ENCODE results near the gene SLC8A1. TPM values are rescaled to one million over a fixed set of nuclear protein-coding genes. Genes with fewer than 3 reads are reported as not detected.

SLC8A1 gene
- total RNA-seq, 1 experiment from 2014 or later = 12.4 TPM

- no peak for DNase-seq (ENCODE audit: low read depth)
- in situ Hi-C loops (cut with HindIII; ENCODE audit: low pct_unique_long_range_greater_than_20kb, low sequenced_read_pairs) = no loop called here
Measured at GRCh38 chr2:40169430-40169829, 282.5 kb downstream of the SLC8A1 start.

GRCh38 chr2:40168546-40168945, 283.3 kb downstream of the SLC8A1 start:
- in situ Hi-C loops (cut with HindIII; ENCODE audit: low pct_unique_long_range_greater_than_20kb, low sequenced_read_pairs) = no loop called here

GRCh38 chr2:40168032-40168431, 283.9 kb downstream of the SLC8A1 start:
- in situ Hi-C loops (cut with HindIII; ENCODE audit: low pct_unique_long_range_greater_than_20kb, low sequenced_read_pairs) = no loop called here
- no peak for DNase-seq (ENCODE audit: low read depth)

More at GRCh38 chr2:40168546-40168945, 283.3 kb downstream of the SLC8A1 start:
- no peak for DNase-seq (ENCODE audit: low read depth)

GRCh38 chr2:40166006-40166405, 285.9 kb downstream of the SLC8A1 start:
- no peak for DNase-seq (ENCODE audit: low read depth)
- in situ Hi-C loops (cut with HindIII; ENCODE audit: low pct_unique_long_range_greater_than_20kb, low sequenced_read_pairs) = no loop called here

DNA sequence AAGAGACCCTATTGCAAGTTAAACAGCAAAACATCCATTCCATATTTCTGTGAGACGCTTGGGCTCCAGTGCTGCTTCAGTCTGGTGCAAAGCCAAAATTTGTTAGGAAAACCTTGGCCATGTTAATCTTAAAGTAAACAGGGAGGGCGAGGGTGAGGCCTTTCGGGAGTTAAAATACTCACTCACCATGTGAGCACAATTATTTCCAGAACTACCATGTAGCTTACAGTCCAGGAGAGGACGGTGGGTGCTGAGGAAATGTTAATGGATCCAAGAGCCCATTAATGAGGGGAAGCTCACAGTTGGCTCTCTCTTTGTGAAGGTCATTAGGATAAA, 286.4 kb downstream of the SLC8A1 start:
- in situ Hi-C loops (cut with HindIII; ENCODE audit: low pct_unique_long_range_greater_than_20kb, low sequenced_read_pairs) = no loop called here
- DNase-seq (ENCODE audit: low read depth) = no peak

DNA sequence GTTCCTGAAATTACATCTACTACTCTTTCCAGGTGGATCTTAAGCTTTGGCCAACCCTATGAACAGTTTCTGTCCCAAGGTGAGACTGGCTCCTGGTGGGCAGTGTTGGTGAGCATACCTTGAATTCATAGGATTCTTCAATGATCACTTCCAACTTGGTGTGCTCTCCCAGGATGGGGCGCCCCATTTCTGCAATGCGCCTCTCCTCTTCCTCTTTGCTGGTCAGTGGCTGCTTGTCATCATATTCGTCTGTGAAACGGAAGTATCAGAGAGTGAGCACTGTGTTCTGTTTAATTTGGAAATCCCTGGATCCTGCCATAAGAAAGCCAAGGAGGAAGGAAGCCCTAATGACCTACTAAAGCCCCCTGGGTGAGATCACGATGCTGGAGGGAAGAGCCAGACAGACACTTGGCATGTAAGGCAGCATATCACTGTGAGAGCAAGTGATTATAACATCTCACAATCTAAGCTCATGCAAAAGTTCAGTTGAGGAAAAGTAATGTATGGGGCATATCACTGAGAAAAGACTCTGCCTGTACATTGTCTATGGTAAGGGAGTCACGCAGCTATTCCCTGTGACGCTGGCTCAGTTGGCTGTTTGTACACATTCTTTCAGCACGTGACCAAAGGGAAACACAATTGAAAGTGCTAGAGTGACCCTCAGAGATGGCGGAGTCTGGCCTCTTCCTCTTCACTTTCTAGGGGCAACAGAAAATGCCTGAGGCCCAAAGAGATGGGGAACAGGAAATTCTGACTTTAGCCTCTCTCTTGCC, 287.0 kb downstream of the SLC8A1 start:
- in situ Hi-C loops (cut with HindIII; ENCODE audit: low pct_unique_long_range_greater_than_20kb, low sequenced_read_pairs) = no loop called here
- no peak for DNase-seq (ENCODE audit: low read depth)

- in situ Hi-C loops (cut with HindIII; ENCODE audit: low pct_unique_long_range_greater_than_20kb, low sequenced_read_pairs) = no loop called here
- DNase-seq (ENCODE audit: low read depth) = no peak
Measured at GRCh38 chr2:40161986-40162385, 289.9 kb downstream of the SLC8A1 start.

GRCh38 chr2:40160751-40161218, 291.1 kb downstream of the SLC8A1 start:
- in situ Hi-C loops (cut with HindIII; ENCODE audit: low pct_unique_long_range_greater_than_20kb, low sequenced_read_pairs) = no loop called here
- no peak for DNase-seq (ENCODE audit: low read depth)

- DNase-seq (ENCODE audit: low read depth) = no peak
- in situ Hi-C loops (cut with HindIII; ENCODE audit: low pct_unique_long_range_greater_than_20kb, low sequenced_read_pairs) = no loop called here
Measured at GRCh38 chr2:40159333-40159732, 292.6 kb downstream of the SLC8A1 start.

DNA sequence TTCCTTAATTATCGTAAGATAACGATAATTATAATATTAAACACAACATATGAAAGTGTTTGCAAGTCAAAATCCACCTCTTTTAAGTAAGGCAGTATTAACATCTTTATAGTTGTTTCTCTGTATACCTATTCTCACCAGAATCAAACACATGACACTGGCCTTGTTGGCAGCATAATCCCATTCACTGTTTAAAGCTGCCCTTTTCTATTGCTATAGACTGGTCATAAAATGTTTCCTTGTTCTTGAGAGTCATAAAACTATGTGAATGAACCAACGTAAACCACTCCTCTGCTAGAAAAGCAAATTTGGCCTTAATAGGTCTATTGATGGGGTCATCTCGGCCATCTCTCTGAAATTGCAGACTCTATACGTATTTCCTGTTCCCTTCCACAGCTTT, 293.1 kb downstream of the SLC8A1 start:
- in situ Hi-C loops (cut with HindIII; ENCODE audit: low pct_unique_long_range_greater_than_20kb, low sequenced_read_pairs) = no loop called here
- no peak for DNase-seq (ENCODE audit: low read depth)

DNA sequence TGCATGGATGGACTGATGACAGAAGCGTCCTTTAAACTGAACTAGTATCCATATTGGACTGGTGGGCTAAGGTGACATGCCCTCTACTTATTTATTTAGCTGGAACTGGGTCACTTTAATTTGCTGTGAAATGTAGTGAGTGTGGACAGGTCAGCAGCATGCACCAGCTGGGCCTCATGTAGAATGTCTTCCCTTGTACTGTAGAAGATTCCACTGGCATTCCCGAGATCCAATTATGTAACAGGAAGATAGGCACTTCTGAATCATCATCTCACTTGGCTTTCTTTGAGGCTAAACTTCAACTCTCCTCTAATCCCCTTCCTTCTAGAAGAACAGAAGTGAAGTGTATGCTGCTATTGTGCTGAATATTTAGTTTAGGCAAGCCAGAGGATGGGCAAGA, 296.2 kb downstream of the SLC8A1 start:
- no peak for DNase-seq (ENCODE audit: low read depth)
- in situ Hi-C loops (cut with HindIII; ENCODE audit: low pct_unique_long_range_greater_than_20kb, low sequenced_read_pairs) = no loop called here

- no peak for DNase-seq (ENCODE audit: low read depth)
- in situ Hi-C loops (cut with HindIII; ENCODE audit: low pct_unique_long_range_greater_than_20kb, low sequenced_read_pairs) = no loop called here
Measured at GRCh38 chr2:40150266-40150665, 301.6 kb downstream of the SLC8A1 start.

DNA sequence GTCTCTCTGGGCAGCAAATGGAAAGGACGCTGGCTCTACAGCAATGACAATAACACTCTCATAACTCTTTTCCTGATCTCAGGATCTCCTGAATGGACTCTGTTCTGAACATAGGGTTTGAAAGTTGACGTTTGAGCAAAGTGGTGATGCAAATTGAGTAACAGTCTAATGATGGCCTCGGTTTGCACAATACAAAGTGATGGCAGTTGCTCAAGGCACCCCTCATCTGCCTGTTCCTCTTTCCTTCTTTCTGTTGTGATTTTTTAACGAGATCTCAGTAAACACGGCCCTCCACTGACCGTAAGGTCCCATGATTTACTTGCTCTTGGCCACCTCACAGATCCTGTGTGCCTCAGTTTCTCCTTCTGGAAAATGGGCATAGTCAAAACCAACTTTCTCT, 303.6 kb downstream of the SLC8A1 start:
- in situ Hi-C loops (cut with HindIII; ENCODE audit: low pct_unique_long_range_greater_than_20kb, low sequenced_read_pairs) = no loop called here
- DNase-seq (ENCODE audit: low read depth) = no peak

GRCh38 chr2:40147360-40147759, 304.5 kb downstream of the SLC8A1 start:
- in situ Hi-C loops (cut with HindIII; ENCODE audit: low pct_unique_long_range_greater_than_20kb, low sequenced_read_pairs) = no loop called here
- no peak for DNase-seq (ENCODE audit: low read depth)

DNA sequence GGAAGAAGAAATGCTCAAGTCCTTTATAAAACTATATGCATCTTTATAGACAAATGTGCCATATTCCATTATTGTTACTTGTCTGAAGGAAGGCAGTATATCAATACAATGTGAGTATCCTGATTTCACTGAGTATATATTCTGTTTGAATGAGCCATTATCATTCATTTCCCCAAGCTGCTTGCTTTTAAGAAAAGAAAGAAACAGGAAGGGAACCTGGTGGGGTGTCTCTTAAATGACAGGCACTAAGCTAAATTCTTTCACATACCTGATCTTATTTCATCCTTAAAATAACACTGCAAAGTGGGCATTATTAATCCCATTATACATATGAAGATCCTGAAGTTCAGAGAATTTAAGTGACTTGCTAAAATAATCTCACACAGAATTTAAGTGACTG, 307.9 kb downstream of the SLC8A1 start:
- in situ Hi-C loops (cut with HindIII; ENCODE audit: low pct_unique_long_range_greater_than_20kb, low sequenced_read_pairs) = no loop called here
- DNase-seq (ENCODE audit: low read depth) = no peak

DNA sequence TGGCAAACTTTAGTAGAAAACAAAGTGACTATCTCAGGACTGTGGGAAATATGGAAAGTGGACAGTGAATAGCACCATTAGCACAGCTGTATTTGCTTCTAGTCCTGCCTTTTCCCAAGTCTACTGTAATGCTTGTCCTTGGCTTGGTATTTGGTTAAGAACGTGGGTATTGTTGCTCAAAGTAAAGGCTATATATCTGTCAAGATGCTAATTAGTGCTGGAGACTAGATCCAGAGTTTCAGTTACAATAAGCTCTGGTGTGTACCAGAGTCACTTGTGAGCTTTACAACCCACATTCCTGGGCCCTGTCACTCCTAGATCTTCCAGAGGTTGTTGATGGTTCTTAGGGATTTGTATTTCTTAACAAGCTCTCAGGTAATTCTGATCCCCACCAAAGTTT, 313.6 kb downstream of the SLC8A1 start:
- DNase-seq (ENCODE audit: low read depth) = no peak
- in situ Hi-C loops (cut with HindIII; ENCODE audit: low pct_unique_long_range_greater_than_20kb, low sequenced_read_pairs) = no loop called here

DNA sequence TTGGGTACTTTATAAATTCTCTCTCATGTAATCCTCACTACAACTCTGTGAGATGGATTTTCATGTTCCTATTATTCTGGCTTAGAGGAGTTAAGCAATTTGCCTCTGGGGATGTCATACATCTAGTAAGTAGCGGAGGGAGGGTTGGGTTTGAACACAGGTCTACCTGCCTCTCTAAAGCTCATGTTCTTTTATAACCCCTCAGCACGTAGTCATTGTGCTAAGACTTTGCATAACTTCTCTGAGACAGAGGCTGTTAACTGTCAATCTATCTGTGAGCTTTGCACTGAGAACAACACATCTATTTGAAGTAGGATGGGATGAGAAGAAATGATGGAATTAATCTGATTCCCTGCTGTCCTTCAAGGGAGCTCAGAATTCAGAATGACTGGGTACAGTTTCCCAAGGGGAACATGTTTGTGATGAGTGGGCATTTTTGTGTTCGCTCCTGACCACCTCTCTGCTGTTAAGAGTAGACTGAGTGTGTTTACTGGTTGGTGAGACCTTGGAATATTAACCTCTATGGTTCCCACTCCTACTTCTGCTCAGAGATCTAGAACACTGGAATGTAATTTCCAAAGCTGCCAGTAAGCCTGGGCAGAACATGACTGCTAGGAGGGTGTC, 320.7 kb downstream of the SLC8A1 start:
- in situ Hi-C loops (cut with HindIII; ENCODE audit: low pct_unique_long_range_greater_than_20kb, low sequenced_read_pairs) = no loop called here
- no peak for DNase-seq (ENCODE audit: low read depth)

GRCh38 chr2:40130251-40130994, 321.5 kb downstream of the SLC8A1 start:
- no peak for DNase-seq (ENCODE audit: low read depth)
- in situ Hi-C loops (cut with HindIII; ENCODE audit: low pct_unique_long_range_greater_than_20kb, low sequenced_read_pairs) = no loop called here

DNA sequence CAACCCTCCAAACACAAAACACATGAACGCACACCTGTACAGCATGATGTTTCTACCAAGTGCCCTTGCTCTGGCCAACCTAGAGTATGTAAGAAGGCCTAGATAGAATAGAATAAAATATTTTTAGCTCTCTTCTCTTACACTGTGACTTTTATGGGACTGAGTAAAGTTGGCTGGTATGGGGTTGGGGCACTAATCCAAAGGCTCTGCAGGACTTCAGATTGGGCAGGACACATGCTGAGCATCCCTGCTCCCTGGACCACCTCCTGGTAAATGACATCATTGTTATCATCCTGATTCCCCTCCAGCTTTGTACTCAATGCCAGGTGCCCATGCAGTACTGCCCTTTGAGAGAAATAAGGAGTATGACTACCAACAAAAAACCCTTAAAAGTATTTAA, 322.2 kb downstream of the SLC8A1 start:
- in situ Hi-C loops (cut with HindIII; ENCODE audit: low pct_unique_long_range_greater_than_20kb, low sequenced_read_pairs) = no loop called here
- DNase-seq (ENCODE audit: low read depth) = no peak

Measured in Caki2 (cell line).